H1 (cell line): Measurements from ENCODE around the gene NEURL1B. TPM values are rescaled to one million over a fixed set of nuclear protein-coding genes. Genes with fewer than 3 reads are reported as not detected.
A peak's percentile ranks its signal among the peaks of the same experiment; 100 is the strongest.

Source experiments
- CTCF ChIA-PET: fragments of 300-600 bp; sonication (Branson Sonifier 250); formaldehyde crosslinking; loops from one replicate; lab custom pipeline; 2021; ENCODE audit not compliant: partially characterized antibody; lab: Charles Lee
- POLR2A ChIA-PET: fragments of 300-600 bp; sonication (Branson Sonifier 250); formaldehyde crosslinking; loops from one replicate; lab custom pipeline; 2021; ENCODE audit warnings: inconsistent platforms; ENCODE audit not compliant: partially characterized antibody; lab: Charles Lee
- DNase-seq, 2 experiments: peaks; one replicate each; pipeline versions ENCODE4 v3.0.0 to v3.0.0-alpha.2; 2010 to 2022; ENCODE audit warnings: low spot score in 2 of 2, low read depth in 1 of 2, mixed read lengths in 1 of 2
- FAIRE-seq: peaks from 2 replicates; lab custom pipeline; 2011; peaks lifted over from hg19 to GRCh38; lab: Jason Lieb, UNC
- H2AFZ ChIP-seq: 2 replicates; pipeline ENCODE4 v1.8.1; 2012; ENCODE audit warnings: low read length, inconsistent platforms
- H2AK5ac ChIP-seq: 2 replicates; pipeline ENCODE4 v1.6.1; 2013; ENCODE audit warnings: low read depth, low read length
- H2BK120ac ChIP-seq: replicated peaks from 2 replicates; pipeline ENCODE3; 2013; ENCODE audit warnings: low read depth, low read length, inconsistent platforms
- H2BK12ac ChIP-seq: 2 replicates; pipeline ENCODE4 v1.6.1; 2013; ENCODE audit warnings: low read depth, low read length
- H2BK15ac ChIP-seq: 2 replicates; pipeline ENCODE4 v1.6.1; 2013; ENCODE audit warnings: low read length
- H2BK20ac ChIP-seq: 2 replicates; pipeline ENCODE4 v1.6.1; 2013; ENCODE audit warnings: low read length
- H2BK5ac ChIP-seq: 2 replicates; pipeline ENCODE4 v1.6.1; 2013; ENCODE audit warnings: low read depth, low read length
- H3K14ac ChIP-seq: 2 replicates; pipeline ENCODE4 v1.6.1; 2013; ENCODE audit warnings: inconsistent platforms; ENCODE audit not compliant: insufficient read length
- H3K18ac ChIP-seq: 2 replicates; pipeline ENCODE4 v1.6.1; 2013; ENCODE audit warnings: low read length; ENCODE audit errors: extremely low read depth
- H3K23ac ChIP-seq: 2 replicates; pipeline ENCODE4 v1.6.1; 2013; ENCODE audit warnings: inconsistent platforms; ENCODE audit not compliant: insufficient read length
- H3K23me2 ChIP-seq: 2 replicates; pipeline ENCODE4 v1.6.1; 2013; ENCODE audit warnings: low read depth, low read length
- H3K27ac ChIP-seq: 2 replicates; pipeline ENCODE4 v1.6.1; 2011; ENCODE audit warnings: low read depth, low read length, inconsistent platforms
- H3K27me3 ChIP-seq, 4 experiments: replicated peaks in 1 of 4; 1 replicate in 1 of 4; 2 replicates in 3 of 4; pipeline versions ENCODE4 v1.6.1 to v1.8.1; 2011 to 2013; ENCODE audit warnings: low read length in 3 of 4, mild to moderate bottlenecking in 3 of 4, inconsistent platforms in 2 of 4, mixed read lengths in 2 of 4, moderate library complexity in 1 of 4; ENCODE audit not compliant: control insufficient read depth in 3 of 4, insufficient read depth in 3 of 4; ENCODE audit errors: extremely low read depth in 1 of 4
- H3K36me3 ChIP-seq, 4 experiments: 2 replicates each; pipeline versions ENCODE4 v1.6.1 to v1.8.1; 2011 to 2013; ENCODE audit warnings: mild to moderate bottlenecking in 4 of 4, low read length in 3 of 4, moderate library complexity in 2 of 4, control low read depth in 1 of 4, inconsistent platforms in 1 of 4; ENCODE audit not compliant: insufficient read depth in 4 of 4, control insufficient read depth in 2 of 4
- H3K4ac ChIP-seq: replicated peaks from 2 replicates; pipeline ENCODE3; 2013; ENCODE audit warnings: low read length, low read depth, mixed read lengths, inconsistent platforms; ENCODE audit not compliant: insufficient read length
- H3K4me1 ChIP-seq, 4 experiments: replicated peaks in 1 of 4; 1 replicate in 1 of 4; 2 replicates in 3 of 4; pipeline versions ENCODE4 v1.6.1 to v1.8.1; 2011 to 2013; ENCODE audit warnings: low read length in 3 of 4, inconsistent platforms in 2 of 4, mixed read lengths in 1 of 4; ENCODE audit not compliant: insufficient read depth in 4 of 4, control insufficient read depth in 3 of 4
- H3K4me2 ChIP-seq, 2 experiments: 2 replicates each; pipeline versions ENCODE4 v1.6.1 to v1.8.1; 2011 to 2013; ENCODE audit warnings: low read depth in 2 of 2, low read length in 2 of 2, control low read depth in 1 of 2, inconsistent platforms in 1 of 2, mild to moderate bottlenecking in 1 of 2; ENCODE audit not compliant: insufficient read depth in 1 of 2
- H3K4me3 ChIP-seq, 4 experiments: fragments of 200-600, 300-600 bp in 1 of 4; sonication (generic), shearing (Covaris generic), sonication (Bioruptor Twin) in 1 of 4; 2 replicates each; pipeline versions ENCODE4 v1.5.1 to v1.8.1; 2011 to 2016; ENCODE audit warnings: low read length in 4 of 4, low read depth in 3 of 4, control low read depth in 2 of 4, inconsistent platforms in 2 of 4, mild to moderate bottlenecking in 2 of 4, mixed read lengths in 1 of 4, moderate library complexity in 1 of 4; ENCODE audit not compliant: insufficient read depth in 2 of 4; ENCODE audit errors: extremely low read depth in 1 of 4
- H3K56ac ChIP-seq: replicated peaks from 2 replicates; pipeline ENCODE3; 2013; ENCODE audit warnings: low read depth, mild to moderate bottlenecking, mixed read lengths, low read length, inconsistent platforms; ENCODE audit not compliant: insufficient read length
- H3K79me1 ChIP-seq: 2 replicates; pipeline ENCODE4 v1.6.1; 2013; ENCODE audit warnings: low read depth, low read length, control low read depth
- H3K79me2 ChIP-seq, 2 experiments: 2 replicates each; pipeline versions ENCODE4 v1.6.1 to v1.8.1; 2012 to 2013; ENCODE audit warnings: low read length in 2 of 2, mild to moderate bottlenecking in 2 of 2, inconsistent platforms in 1 of 2; ENCODE audit not compliant: insufficient read depth in 2 of 2, control insufficient read depth in 1 of 2
- H3K9ac ChIP-seq, 4 experiments: replicated peaks in 1 of 4; 1 replicate in 1 of 4; 2 replicates in 3 of 4; pipeline versions ENCODE4 v1.6.1 to v1.8.1; 2011 to 2013; ENCODE audit warnings: low read depth in 3 of 4, low read length in 3 of 4, control low read depth in 2 of 4, mild to moderate bottlenecking in 2 of 4, moderate library complexity in 2 of 4, inconsistent platforms in 1 of 4; ENCODE audit errors: extremely low read depth in 1 of 4
- H3K9me3 ChIP-seq, 2 experiments: 2 replicates each; pipeline versions ENCODE4 v1.6.1 to v1.8.1; 2012 to 2013; ENCODE audit warnings: mild to moderate bottlenecking in 2 of 2, moderate library complexity in 2 of 2, control low read depth in 1 of 2, inconsistent platforms in 1 of 2, low read depth in 1 of 2, low read length in 1 of 2, mixed read lengths in 1 of 2; ENCODE audit not compliant: insufficient read depth in 2 of 2
- H4K20me1 ChIP-seq, 2 experiments: replicated peaks in 1 of 2; 2 replicates each; pipeline versions ENCODE3 to v1.8.1; 2011 to 2013; ENCODE audit warnings: inconsistent platforms in 2 of 2, low read length in 2 of 2, mild to moderate bottlenecking in 1 of 2; ENCODE audit not compliant: insufficient read depth in 2 of 2, control insufficient read depth in 1 of 2
- H4K5ac ChIP-seq: 2 replicates; pipeline ENCODE4 v1.6.1; 2013; ENCODE audit warnings: low read length, low read depth, mixed read lengths, inconsistent platforms; ENCODE audit not compliant: insufficient read length
- H4K8ac ChIP-seq: 2 replicates; pipeline ENCODE4 v1.8.0; 2013; ENCODE audit warnings: mild to moderate bottlenecking, moderate library complexity, low read length, inconsistent platforms; ENCODE audit not compliant: insufficient read depth; ENCODE audit errors: extremely low read depth
- H4K91ac ChIP-seq: replicated peaks from 2 replicates; pipeline ENCODE3; 2013; ENCODE audit warnings: low read length, mixed read lengths, inconsistent platforms; ENCODE audit not compliant: insufficient read length
- ASH2L ChIP-seq: fragments of 200-600, 300-600 bp; sonication (generic); IDR thresholded peaks from one replicate; pipeline ENCODE4 v1.7.1; 2017; ENCODE audit warnings: low read length
- BACH1 ChIP-seq: IDR thresholded peaks from 2 replicates; pipeline ENCODE4 v1.6.1; 2012; ENCODE audit warnings: low read length, improper control_type of control experiment
- CREB1 ChIP-seq: IDR thresholded peaks from 2 replicates; pipeline ENCODE4 v1.6.1; 2012; ENCODE audit warnings: inconsistent platforms
- POLR2A ChIP-seq, 2 experiments: IDR thresholded peaks; 1 replicate in 1 of 2; 2 replicates in 1 of 2; pipeline ENCODE4 v1.6.1; 2011; ENCODE audit warnings: low read depth in 2 of 2, low read length in 2 of 2, mild to moderate bottlenecking in 2 of 2; ENCODE audit errors: control extremely low read depth in 1 of 2
- POU5F1 ChIP-seq: IDR thresholded peaks from 2 replicates; pipeline ENCODE4 v1.6.1; 2011; ENCODE audit warnings: low read depth, mild to moderate bottlenecking, low read length, moderate library complexity
- SIN3A ChIP-seq, 2 experiments: IDR thresholded peaks in 1 of 2; conservative IDR thresholded peaks in 1 of 2; 2 replicates each; pipeline ENCODE4 v1.6.1; 2011 to 2012; ENCODE audit warnings: low read length in 2 of 2, improper control_type of control experiment in 1 of 2, low read depth in 1 of 2, mild to moderate bottlenecking in 1 of 2
- SUZ12 ChIP-seq: fragments of 200-600 bp; sonication (generic); IDR thresholded peaks from 2 replicates; pipeline ENCODE4 v1.6.1; 2012; ENCODE audit warnings: mild to moderate bottlenecking, inconsistent platforms, low read length, moderate library complexity, mixed read lengths
- YY1 ChIP-seq: IDR thresholded peaks from 2 replicates; pipeline ENCODE4 v1.6.1; 2011; ENCODE audit warnings: low read depth, mild to moderate bottlenecking, low read length
- WGBS, 2 experiments: shearing (Covaris generic) in 1 of 2; methylation state at CpG; one replicate each; pipeline versions ENCODE4 v1.1.6 to v1.1.7; 2013 to 2015; ENCODE audit warnings: low lambda C conversion rate in 2 of 2, mixed read lengths in 2 of 2, inconsistent platforms in 1 of 2, low coverage in 1 of 2, missing lambda C conversion rate in 1 of 2; ENCODE audit not compliant: insufficient replicate concordance in 2 of 2, insufficient coverage in 1 of 2, insufficient read length in 1 of 2; ENCODE audit errors: extremely low coverage in 1 of 2, missing lambda C conversion rate in 1 of 2; 5-methylcytosine and 5-hydroxymethylcytosine counted together
- polyA plus RNA-seq, 7 experiments: library from polyadenylated mRNA; depleted of rRNA in 3 of 7; stranded (reverse) in 5 of 7; unstranded in 2 of 7; fragments of >200 nt in 5 of 7; fragments of 200-250 nt in 2 of 7; gene quantifications; 1 replicate in 5 of 7; 2 replicates in 1 of 7; 4 replicates in 1 of 7; pipeline versions ENCODE4 v1.2.1 to v1.2.3, GENCODE V29; 2011 to 2013; ENCODE audit warnings: missing spikeins in 2 of 7, mixed read lengths in 2 of 7
- total RNA-seq: library from RNA; stranded (reverse); fragmentation: NEBNext Ultra II Directional; extraction: Animal tissue kit (Norgen Biotek cat#: 25700); gene quantifications from 2 replicates; pipeline ENCODE4 v1.2.1, GENCODE V29; 2021
- TF ChIP-seq, protein P1 (sequence below): IDR thresholded peaks from 2 replicates; pipeline ENCODE4 v1.6.1; 2012; ENCODE audit warnings: inconsistent platforms

Gene NEURL1B
- total and polyA plus RNA-seq, 2 of the 8 experiments (the other 6 are each of a cell fraction or from before 2014, with no cell fraction given), result 3.3 to 6.1 TPM

DNA sequence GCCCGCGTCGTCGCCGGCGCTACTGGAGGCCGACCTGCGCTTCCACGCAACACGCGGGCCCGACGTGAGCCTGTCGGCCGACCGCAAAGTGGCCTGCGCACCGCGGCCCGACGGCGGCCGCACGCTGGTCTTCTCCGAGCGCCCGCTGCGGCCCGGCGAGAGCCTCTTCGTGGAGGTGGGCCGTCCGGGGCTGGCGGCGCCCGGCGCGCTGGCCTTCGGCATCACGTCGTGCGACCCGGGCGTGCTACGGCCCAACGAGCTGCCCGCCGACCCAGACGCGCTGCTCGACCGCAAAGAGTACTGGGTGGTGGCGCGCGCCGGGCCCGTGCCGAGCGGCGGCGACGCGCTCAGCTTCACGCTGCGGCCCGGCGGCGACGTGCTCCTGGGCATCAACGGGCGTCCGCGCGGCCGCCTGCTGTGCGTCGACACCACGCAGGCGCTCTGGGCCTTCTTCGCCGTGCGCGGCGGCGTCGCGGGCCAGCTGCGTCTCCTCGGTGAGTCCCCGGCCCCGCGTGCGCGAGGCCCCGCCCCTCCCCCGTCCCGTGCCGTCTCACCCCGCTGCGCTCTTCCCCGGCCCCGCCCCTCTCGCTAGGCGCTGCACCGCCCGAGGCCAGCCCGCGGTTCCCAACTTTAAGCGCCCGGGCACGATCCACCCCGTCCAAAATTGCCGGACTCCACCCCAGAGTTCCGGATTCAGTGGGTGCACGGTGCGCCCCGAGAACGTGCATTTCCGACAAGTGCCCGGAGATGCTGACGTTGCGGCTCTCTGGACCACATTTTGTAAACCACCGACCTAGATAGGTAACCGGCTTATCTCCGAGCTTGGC lies 42.8 kb downstream of the NEURL1B start:
- CTCF ChIA-PET, result interaction anchor here (0.5 to 10.6 kb wide), 7 partner anchors 12 to 1897 kb away, joined by 3 to 113 read pairs (median 7); no protein-coding TSS in a partner anchor
- DNase-seq, result peak in 1 of 2 experiments; percentile 67
- TF ChIP-seq CREB1, result peak; percentile 55
- TF ChIP-seq, protein P1, sequence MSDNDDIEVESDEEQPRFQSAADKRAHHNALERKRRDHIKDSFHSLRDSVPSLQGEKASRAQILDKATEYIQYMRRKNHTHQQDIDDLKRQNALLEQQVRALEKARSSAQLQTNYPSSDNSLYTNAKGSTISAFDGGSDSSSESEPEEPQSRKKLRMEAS, result peak; percentile 80
- no peak for TF ChIP-seq YY1
- no peak for TF ChIP-seq SIN3A (conservative IDR thresholded peaks at IDR 0.05 in 1 of 2, IDR thresholded peaks at IDR 0.05 in 1 of 2; ENCODE audit: low read depth in 1 of 2, low read length in 2 of 2)
- TF ChIP-seq ASH2L, result peak; percentile 21
- no peak for TF ChIP-seq BACH1
- no peak for TF ChIP-seq POU5F1
- TF ChIP-seq POLR2A (IDR thresholded peaks at IDR 0.05; ENCODE audit: control extremely low read depth in 1 of 2, low read depth in 2 of 2, low read length in 2 of 2), result 0 out of 3 replicates have a peak, but pooled peaks of 1 of the 2 experiments have one; percentile 31
- 0 out of 2 replicates have a peak, but pooled peaks have one; percentile 14 for TF ChIP-seq SUZ12

More for the DNA sequence above, 42.8 kb downstream of the NEURL1B start:
- WGBS, 2 experiments, result 14% methylated on average over 69 of the region's 125 CpGs; no CpG with 5 or more reads in 1 of the 2 experiments
- H3K79me2 ChIP-seq, result no peaks in the 10 kb centered on the region
- POLR2A ChIA-PET, result interaction anchor here (0.9 to 1.7 kb wide), 6 partner anchors 9 to 98 kb away, joined by 3 to 8 read pairs (median 4); no protein-coding TSS in a partner anchor
- H3K4me1 ChIP-seq, result peaks cover 0 to 9% (median 3%) of the 10 kb centered on the region in 4 experiments; a peak in 3 of 7 replicates
- no peaks in the 10 kb centered on the region; the same call in 1 of the 2 replicates for H3K79me1 ChIP-seq
- FAIRE-seq, result no peak
- H3K27me3 ChIP-seq, result peaks cover 10 to 37% (median 29%) of the 10 kb centered on the region in 4 experiments
- peak overlapping the region; percentile 64 to 71 for H3K4me2 ChIP-seq
- peak overlapping the region; percentile 53; the same call in 1 of the 2 replicates for H4K8ac ChIP-seq
- H3K56ac ChIP-seq, result no peak overlapping the region
- H3K18ac ChIP-seq, result no peak overlapping the region; the same call in 1 of the 2 replicates
- H2BK120ac ChIP-seq, result no peak overlapping the region
- peaks cover 0 to 3% of the 10 kb centered on the region in 2 experiments for H4K20me1 ChIP-seq
- H3K36me3 ChIP-seq, result no peaks in the 10 kb centered on the region
- peaks cover 5% of the 10 kb centered on the region for H3K23me2 ChIP-seq
- H2AK5ac ChIP-seq, result no peak overlapping the region
- H3K4me3 ChIP-seq, result peak overlapping the region; percentile 18 to 60 (median 32)
- H2BK20ac ChIP-seq, result no peak overlapping the region
- H3K9me3 ChIP-seq, result no peaks in the 10 kb centered on the region
- H2AFZ ChIP-seq, result 0 out of 2 replicates have a peak overlapping the region, but pooled peaks have one; percentile 14
- H3K27ac ChIP-seq, result no peak overlapping the region
- no peak overlapping the region for H2BK12ac ChIP-seq
- H3K14ac ChIP-seq, result no peak overlapping the region
- no peak overlapping the region for H3K4ac ChIP-seq
- no peak overlapping the region for H4K91ac ChIP-seq
- H4K5ac ChIP-seq, result no peak overlapping the region
- peak overlapping the region in 3 of 4 experiments; percentile 45 to 67 (median 63); a peak in 4 of 7 replicates for H3K9ac ChIP-seq
- no peak overlapping the region for H2BK15ac ChIP-seq
- H2BK5ac ChIP-seq, result no peak overlapping the region
- no peak overlapping the region for H3K23ac ChIP-seq
